ENCODE results near the gene CACNA1H.
"Not testable (repeated sequence)": the region's sequence is repeated elsewhere in the genome, so short reads cannot be mapped to it uniquely, and the experiment has no call there.

The CACNA1H gene

GRCh38 chr16:1192384-1193073 is 39.6 kb downstream of the CACNA1H start:
- no peak for DNase-seq (ENCODE audit: low read depth)

- no peak for DNase-seq (ENCODE audit: low read depth)
These were observed 40.4 kb downstream of the CACNA1H start for GRCh38 chr16:1193143-1193824.

- DNase-seq (ENCODE audit: low read depth): no peak
These were observed 41.1 kb downstream of the CACNA1H start for GRCh38 chr16:1193825-1194581.

GRCh38 chr16:1194665-1195392 is 41.9 kb downstream of the CACNA1H start:
- DNase-seq (ENCODE audit: low read depth): no peak

- no peak for DNase-seq (ENCODE audit: low read depth)
These were observed 42.4 kb downstream of the CACNA1H start for GRCh38 chr16:1195393-1195666.

GRCh38 chr16:1196494-1196893 is 43.6 kb downstream of the CACNA1H start:
- no peak for DNase-seq (ENCODE audit: low read depth)

GRCh38 chr16:1197237-1197866 is 44.4 kb downstream of the CACNA1H start:
- DNase-seq (ENCODE audit: low read depth): no peak

GRCh38 chr16:1198194-1198593 is 45.3 kb downstream of the CACNA1H start:
- DNase-seq (ENCODE audit: low read depth): no peak

- not testable (repeated sequence) for DNase-seq (ENCODE audit: low read depth)
These were observed 45.9 kb downstream of the CACNA1H start for GRCh38 chr16:1198671-1199346.

- no peak for DNase-seq (ENCODE audit: low read depth)
These were observed 46.6 kb downstream of the CACNA1H start for GRCh38 chr16:1199347-1200013.

GRCh38 chr16:1200014-1200627 is 47.2 kb downstream of the CACNA1H start:
- no peak for DNase-seq (ENCODE audit: low read depth)

- no peak for DNase-seq (ENCODE audit: low read depth)
These were observed 48.5 kb downstream of the CACNA1H start for GRCh38 chr16:1201444-1201843.

- DNase-seq (ENCODE audit: low read depth): no peak
These were observed 49.4 kb downstream of the CACNA1H start for GRCh38 chr16:1202274-1202673.

- DNase-seq (ENCODE audit: low read depth): no peak
These were observed 52.0 kb downstream of the CACNA1H start for GRCh38 chr16:1204933-1205332.

GRCh38 chr16:1206326-1206725 is 53.4 kb downstream of the CACNA1H start:
- no peak for DNase-seq (ENCODE audit: low read depth)

- no peak for DNase-seq (ENCODE audit: low read depth)
These were observed 53.9 kb downstream of the CACNA1H start for GRCh38 chr16:1206786-1207185.

- no peak for DNase-seq (ENCODE audit: low read depth)
These were observed 55.4 kb downstream of the CACNA1H start for GRCh38 chr16:1208239-1208830.

GRCh38 chr16:1209081-1209480 is 56.2 kb downstream of the CACNA1H start:
- no peak for DNase-seq (ENCODE audit: low read depth)

- no peak for DNase-seq (ENCODE audit: low read depth)
These were observed 57.6 kb downstream of the CACNA1H start for GRCh38 chr16:1210461-1210860.
